IPS DF 6.9 (cell line): ENCODE data around the gene NAA35.

Source experiments
- DNase-seq: peaks from one replicate; pipeline ENCODE4 v3.0.0-alpha.2; 2013; ENCODE audit warnings: low read depth, low spot score
- H3K27ac ChIP-seq: one replicate; pipeline ENCODE4 v1.5.1; 2013; ENCODE audit warnings: low read length, control low read depth
- H3K27me3 ChIP-seq: 2 replicates; pipeline ENCODE4 v1.6.1; 2013; ENCODE audit warnings: mild to moderate bottlenecking, low read length; ENCODE audit not compliant: control insufficient read depth, insufficient read depth
- H3K36me3 ChIP-seq: 2 replicates; pipeline ENCODE4 v1.6.1; 2013; ENCODE audit warnings: low read length; ENCODE audit not compliant: control insufficient read depth, insufficient read depth
- H3K4me1 ChIP-seq: 2 replicates; pipeline ENCODE4 v1.6.1; 2013; ENCODE audit warnings: low read length; ENCODE audit not compliant: control insufficient read depth, insufficient read depth
- H3K4me3 ChIP-seq: 2 replicates; pipeline ENCODE4 v1.5.1; 2013; ENCODE audit warnings: mild to moderate bottlenecking, low read length
- H3K9me3 ChIP-seq: 2 replicates; pipeline ENCODE4 v1.6.1; 2013; ENCODE audit warnings: low read length, inconsistent platforms; ENCODE audit not compliant: control insufficient read depth, insufficient read depth
- WGBS: extraction: QIAGEN DNeasy Blood & Tissue Kit; methylation state at CpG from one replicate; pipeline ENCODE4 v1.1.7; 2013; ENCODE audit warnings: mixed read lengths, missing lambda C conversion rate; ENCODE audit not compliant: insufficient read length, insufficient coverage; 5-methylcytosine and 5-hydroxymethylcytosine counted together

NAA35 gene

GRCh38 chr9:85981369-85981768 lies 40.4 kb downstream of the NAA35 start:
- Histone ChIP-seq H3K4me1 (no peaks in the 10 kb centered on the region), H3K27me3 (no peaks in the 10 kb centered on the region), H3K27ac (no peak overlapping the region), H3K4me3 (no peak overlapping the region), H3K9me3 (no peaks in the 10 kb centered on the region), H3K36me3 (peaks cover 8% of the 10 kb centered on the region; the same call in 1 of the 2 replicates)
- DNase-seq = no peak
- no CpG with 5 or more reads among the region's 3 CpGs for WGBS

GRCh38 chr9:85984457-85984856 lies 43.5 kb downstream of the NAA35 start:
- Histone ChIP-seq H3K27ac (no peak overlapping the region), H3K36me3 (peaks cover 5% of the 10 kb centered on the region; the same call in 1 of the 2 replicates), H3K4me3 (no peak overlapping the region), H3K4me1 (no peaks in the 10 kb centered on the region), H3K9me3 (no peaks in the 10 kb centered on the region), H3K27me3 (no peaks in the 10 kb centered on the region)
- DNase-seq = no peak
- WGBS = no CpG with 5 or more reads among the region's 2 CpGs

GRCh38 chr9:85987236-85987635 lies 46.3 kb downstream of the NAA35 start:
- Histone ChIP-seq H3K4me3 (no peak overlapping the region), H3K9me3 (no peaks in the 10 kb centered on the region), H3K4me1 (no peaks in the 10 kb centered on the region), H3K27me3 (no peaks in the 10 kb centered on the region), H3K27ac (no peak overlapping the region), H3K36me3 (no peaks in the 10 kb centered on the region)
- DNase-seq = no peak
- WGBS = no CpG with 5 or more reads among the region's 3 CpGs

GRCh38 chr9:85994191-85994590 lies 53.2 kb downstream of the NAA35 start:
- Histone ChIP-seq H3K27ac (no peak overlapping the region), H3K4me1 (no peaks in the 10 kb centered on the region), H3K36me3 (no peaks in the 10 kb centered on the region), H3K9me3 (no peaks in the 10 kb centered on the region), H3K4me3 (no peak overlapping the region), H3K27me3 (no peaks in the 10 kb centered on the region)
- WGBS = no CpG with 5 or more reads among the region's 2 CpGs
- no peak for DNase-seq

- no peak overlapping the region for H3K27ac ChIP-seq
- DNase-seq = no peak
- H3K9me3 ChIP-seq = no peaks in the 10 kb centered on the region
- H3K4me1 ChIP-seq = no peaks in the 10 kb centered on the region
- H3K4me3 ChIP-seq = no peak overlapping the region
- no peaks in the 10 kb centered on the region for H3K36me3 ChIP-seq
- H3K27me3 ChIP-seq = no peaks in the 10 kb centered on the region
Measured at GRCh38 chr9:85995097-85995496, 54.2 kb downstream of the NAA35 start.

GRCh38 chr9:85995599-85995998 lies 54.7 kb downstream of the NAA35 start:
- H3K36me3 ChIP-seq = no peaks in the 10 kb centered on the region
- no peak overlapping the region for H3K4me3 ChIP-seq
- no CpG with 5 or more reads among the region's 1 CpG for WGBS
- H3K27ac ChIP-seq = no peak overlapping the region
- H3K4me1 ChIP-seq = no peaks in the 10 kb centered on the region
- H3K27me3 ChIP-seq = no peaks in the 10 kb centered on the region
- H3K9me3 ChIP-seq = no peaks in the 10 kb centered on the region
- DNase-seq = no peak

- H3K27me3 ChIP-seq = no peaks in the 10 kb centered on the region
- no peaks in the 10 kb centered on the region for H3K4me1 ChIP-seq
- H3K4me3 ChIP-seq = no peak overlapping the region
- H3K27ac ChIP-seq = no peak overlapping the region
- no CpG with 5 or more reads among the region's 1 CpG for WGBS
- H3K36me3 ChIP-seq = no peaks in the 10 kb centered on the region; the same call in 1 of the 2 replicates
- H3K9me3 ChIP-seq = no peaks in the 10 kb centered on the region
- DNase-seq = no peak
Measured at GRCh38 chr9:86005253-86005775, 64.4 kb downstream of the NAA35 start.

- Histone ChIP-seq H3K4me1 (no peaks in the 10 kb centered on the region), H3K36me3 (no peaks in the 10 kb centered on the region; the same call in 1 of the 2 replicates), H3K27ac (no peak overlapping the region), H3K4me3 (no peak overlapping the region), H3K27me3 (no peaks in the 10 kb centered on the region), H3K9me3 (no peaks in the 10 kb centered on the region)
- WGBS = no CpG with 5 or more reads among the region's 2 CpGs
- DNase-seq = no peak
Measured at GRCh38 chr9:86009133-86009532, 68.2 kb downstream of the NAA35 start.

GRCh38 chr9:86020731-86021130 lies 79.8 kb downstream of the NAA35 start:
- no CpG with 5 or more reads among the region's 1 CpG for WGBS
- no peaks in the 10 kb centered on the region for H3K9me3 ChIP-seq
- H3K4me1 ChIP-seq = no peaks in the 10 kb centered on the region; the same call in 1 of the 2 replicates
- H3K27me3 ChIP-seq = no peaks in the 10 kb centered on the region
- H3K36me3 ChIP-seq = peaks cover 6% of the 10 kb centered on the region; the same call in 1 of the 2 replicates
- H3K27ac ChIP-seq = no peak overlapping the region
- no peak overlapping the region for H3K4me3 ChIP-seq
- DNase-seq = no peak

- WGBS = no CpG with 5 or more reads among the region's 6 CpGs
- H3K36me3 ChIP-seq = peaks cover 6% of the 10 kb centered on the region; the same call in 1 of the 2 replicates
Measured at GRCh38 chr9:86021166-86021565, 80.2 kb downstream of the NAA35 start.

GRCh38 chr9:86022687-86023266 lies 81.8 kb downstream of the NAA35 start:
- Histone ChIP-seq H3K27me3 (no peaks in the 10 kb centered on the region), H3K27ac (no peak overlapping the region)
- no CpG with 5 or more reads among the region's 3 CpGs for WGBS

More at GRCh38 chr9:86021166-86021565, 80.2 kb downstream of the NAA35 start:
- H3K27ac ChIP-seq = no peak overlapping the region
- no peaks in the 10 kb centered on the region for H3K9me3 ChIP-seq
- no peaks in the 10 kb centered on the region for H3K27me3 ChIP-seq
- DNase-seq = no peak
- H3K4me3 ChIP-seq = no peak overlapping the region
- no peaks in the 10 kb centered on the region; the same call in 1 of the 2 replicates for H3K4me1 ChIP-seq

More at GRCh38 chr9:86022687-86023266, 81.8 kb downstream of the NAA35 start:
- Histone ChIP-seq H3K36me3 (peaks cover 3% of the 10 kb centered on the region; the same call in 1 of the 2 replicates), H3K4me1 (no peaks in the 10 kb centered on the region), H3K4me3 (no peak overlapping the region), H3K9me3 (no peaks in the 10 kb centered on the region)
- no peak for DNase-seq
